A549 (cell line): ENCODE measurements around the gene GRIK4. TPM values are rescaled to one million over a fixed set of nuclear protein-coding genes. Genes with fewer than 3 reads are reported as not detected.

Source experiments
- ATAC-seq, 2 experiments: fragments of 200-7000 bp in 1 of 2; fragments of >200 bp in 1 of 2; cut with Nextera tagmentation in 1 of 2; cut with Tn5 transposase in 1 of 2; 3 replicates each; pipeline versions ENCODE4 v1.8.0 to v1.9.1; 2018 to 2020; ENCODE audit warnings: mild to moderate bottlenecking in 1 of 2, moderate library complexity in 1 of 2
- CTCF ChIA-PET: fragments of 300-600 bp; sonication (Branson Sonifier 250); formaldehyde crosslinking; extraction: SDS; loops from one replicate; lab custom pipeline; 2021; ENCODE audit warnings: antibody characterized with exemption, inconsistent platforms; lab: Yijun Ruan, JAX
- POLR2A ChIA-PET: fragments of 350-600 bp; formaldehyde crosslinking; extraction: SDS; loops from one replicate; lab custom pipeline; 2021; ENCODE audit warnings: antibody characterized with exemption, inconsistent platforms; lab: Yijun Ruan, JAX
- DNase-seq, 2 experiments: peaks; one replicate each; pipeline versions ENCODE4 v3.0.0 to v3.0.0-alpha.2; 2011 to 2016; ENCODE audit warnings: low read depth in 1 of 2, low spot score in 1 of 2
- FAIRE-seq: peaks from 2 replicates; lab custom pipeline; 2011; peaks lifted over from hg19 to GRCh38; lab: Jason Lieb, UNC
- H3K27ac ChIP-seq, 2 experiments: fragments of >200 bp; sonication (Bioruptor Twin); formaldehyde crosslinking; 3 replicates each; pipeline ENCODE4 v1.5.1; 2016 to 2017
- H3K4me1 ChIP-seq: fragments of >200 bp; sonication (Bioruptor Twin); formaldehyde crosslinking; 3 replicates; pipeline ENCODE4 v1.6.1; 2016
- H3K4me2 ChIP-seq: fragments of >200 bp; sonication (Bioruptor Twin); formaldehyde crosslinking; 3 replicates; pipeline ENCODE4 v1.6.1; 2016
- H3K4me3 ChIP-seq: fragments of >200 bp; sonication (Bioruptor Twin); formaldehyde crosslinking; 3 replicates; pipeline ENCODE4 v1.5.1; 2016
- H3K9me3 ChIP-seq: fragments of >200 bp; sonication (Bioruptor Twin); formaldehyde crosslinking; 3 replicates; pipeline ENCODE4 v1.6.1; 2016
- ATOH8 ChIP-seq: fragments of 250-450 bp; sonication (Bioruptor Pico); IDR thresholded peaks from 2 replicates; pipeline ENCODE4 v1.5.0; 2020; ENCODE audit warnings: low read depth, mild to moderate bottlenecking, moderate library complexity
- BHLHE40 ChIP-seq: IDR thresholded peaks from 2 replicates; pipeline ENCODE4 v1.6.1; 2012; ENCODE audit warnings: low read depth, low read length, inconsistent platforms
- EHF ChIP-seq: fragments of 250-450 bp; sonication (Bioruptor Pico); IDR thresholded peaks from 2 replicates; pipeline ENCODE4 v1.5.0; 2020; ENCODE audit warnings: mild to moderate bottlenecking
- EP300 ChIP-seq, 2 experiments: fragments of >200 bp; sonication (Bioruptor Twin); formaldehyde crosslinking; IDR thresholded peaks; 2 replicates in 1 of 2; 3 replicates in 1 of 2; pipeline ENCODE4 v1.6.1; 2016 to 2017
- ESRRA ChIP-seq: fragments of 150-350 bp; IDR thresholded peaks from 2 replicates; pipeline ENCODE4 v1.6.1; 2014; ENCODE audit warnings: mild to moderate bottlenecking, low read length, borderline replicate concordance
- FOSB ChIP-seq: fragments of 250-450 bp; sonication (Bioruptor Pico); IDR thresholded peaks from 2 replicates; pipeline ENCODE4 v1.5.0; 2020; ENCODE audit warnings: mild to moderate bottlenecking, moderate library complexity
- HDAC2 ChIP-seq: fragments of 200-600 bp; sonication (generic); IDR thresholded peaks from 2 replicates; pipeline ENCODE4 v1.6.1; 2016
- HEYL ChIP-seq: fragments of 250-450 bp; sonication (Bioruptor Pico); IDR thresholded peaks from 2 replicates; pipeline ENCODE4 v1.8.0; 2021; ENCODE audit warnings: mild to moderate bottlenecking, moderate library complexity
- HMGXB4 ChIP-seq: fragments of 250-450 bp; sonication (Bioruptor Pico); IDR thresholded peaks from 2 replicates; pipeline ENCODE4 v1.5.0; 2021; ENCODE audit warnings: mild to moderate bottlenecking, moderate library complexity, borderline replicate concordance
- HOXA7 ChIP-seq: fragments of 250-450 bp; sonication (Bioruptor Pico); IDR thresholded peaks from 2 replicates; pipeline ENCODE4 v1.5.0; 2020; ENCODE audit warnings: mild to moderate bottlenecking, moderate library complexity
- HOXB5 ChIP-seq: fragments of 250-450 bp; sonication (Bioruptor Pico); IDR thresholded peaks from 2 replicates; pipeline ENCODE4 v1.5.0; 2020; ENCODE audit warnings: mild to moderate bottlenecking, moderate library complexity
- KDM1A ChIP-seq: fragments of 200-600 bp; sonication (generic); IDR thresholded peaks from 2 replicates; pipeline ENCODE4 v1.6.1; 2016; ENCODE audit warnings: low read depth, mild to moderate bottlenecking
- MAFK ChIP-seq: fragments of 450-650 bp; IDR thresholded peaks from 2 replicates; pipeline ENCODE4 v1.6.1; 2014; ENCODE audit not compliant: partially characterized antibody
- MAX ChIP-seq: IDR thresholded peaks from 2 replicates; pipeline ENCODE4 v1.6.1; 2012
- MAZ ChIP-seq: fragments of 150-350 bp; IDR thresholded peaks from 2 replicates; pipeline ENCODE4 v1.6.1; 2014; ENCODE audit warnings: antibody characterized with exemption, low read depth, low read length, borderline replicate concordance
- MYC ChIP-seq: IDR thresholded peaks from 2 replicates; pipeline ENCODE4 v1.6.1; 2012; ENCODE audit warnings: mild to moderate bottlenecking, inconsistent platforms, low read length, improper control_type of control experiment, borderline replicate concordance
- NPAS2 ChIP-seq: fragments of 250-450 bp; sonication (Bioruptor Pico); IDR thresholded peaks from 2 replicates; pipeline ENCODE4 v1.8.0; 2022; ENCODE audit warnings: mild to moderate bottlenecking, moderate library complexity, borderline replicate concordance
- POLR2A ChIP-seq: IDR thresholded peaks from 2 replicates; pipeline ENCODE4 v1.6.1; 2012; ENCODE audit warnings: mild to moderate bottlenecking, low read length
- RAD21 ChIP-seq, 2 experiments: fragments of >200 bp in 1 of 2; sonication (Bioruptor Twin) in 1 of 2; formaldehyde crosslinking in 1 of 2; IDR thresholded peaks in 1 of 2; conservative IDR thresholded peaks in 1 of 2; 2 replicates in 1 of 2; 3 replicates in 1 of 2; pipeline ENCODE4 v1.6.1; 2012 to 2018; ENCODE audit warnings: inconsistent platforms in 1 of 2
- RARB ChIP-seq: fragments of 250-450 bp; sonication (Bioruptor Pico); IDR thresholded peaks from 2 replicates; pipeline ENCODE4 v1.8.0; 2021; ENCODE audit warnings: mild to moderate bottlenecking, moderate library complexity
- REST ChIP-seq: fragments of 200-600 bp; sonication (generic); IDR thresholded peaks from 2 replicates; pipeline ENCODE4 v1.6.1; 2016; ENCODE audit warnings: antibody characterized with exemption, mild to moderate bottlenecking, moderate library complexity
- RFX5 ChIP-seq: fragments of 450-650 bp; IDR thresholded peaks from 2 replicates; pipeline ENCODE4 v1.7.1; 2014; ENCODE audit warnings: antibody characterized with exemption, mild to moderate bottlenecking, moderate library complexity
- SMC3 ChIP-seq: fragments of >200 bp; sonication (Bioruptor Twin); formaldehyde crosslinking; IDR thresholded peaks from 3 replicates; pipeline ENCODE4 v1.6.1; 2018; ENCODE audit warnings: inconsistent platforms
- TFCP2L1 ChIP-seq: fragments of 250-450 bp; sonication (Bioruptor Pico); IDR thresholded peaks from 2 replicates; pipeline ENCODE4 v1.5.0; 2021; ENCODE audit warnings: mild to moderate bottlenecking
- TP53 ChIP-seq: fragments of 250-450 bp; sonication (Bioruptor Pico); IDR thresholded peaks from 2 replicates; pipeline ENCODE4 v1.5.0; 2021; ENCODE audit warnings: mild to moderate bottlenecking, moderate library complexity
- ZFP36 ChIP-seq: fragments of 450-650 bp; IDR thresholded peaks from 2 replicates; pipeline ENCODE4 v1.6.1; 2014; ENCODE audit warnings: borderline replicate concordance; ENCODE audit not compliant: partially characterized antibody
- whole genome bisulfite sequencing: methylation state at CpG from one replicate; pipeline ENCODE4 v1.1.6; 2017; ENCODE audit errors: missing lambda C conversion rate; 5-methylcytosine and 5-hydroxymethylcytosine counted together
- polyA plus RNA-seq, 4 experiments: library from polyadenylated mRNA; depleted of rRNA in 3 of 4; stranded (reverse); fragments of >200 nt; fragmentation: RNase III in 1 of 4; extraction: RNeasy Plus Mini Kit Qiagen cat#74134 plus additional on column Dnase treatment in 1 of 4; gene quantifications; 2 replicates in 3 of 4; 3 replicates in 1 of 4; pipeline ENCODE4 v1.2.3, GENCODE V29; 2011 to 2017

Gene GRIK4
- polyA plus RNA-seq, 2 of the 4 experiments (the other 2 are of a cell fraction): 0.01 TPM; not detected in 1

- no peaks in the 10 kb centered on the region for H3K9me3 ChIP-seq
- CTCF ChIA-PET: no interaction called here
- WGBS: 25% methylated on average over 4 of the region's 4 CpGs
- TF ChIP-seq HOXB5 (CRISPR knock-in tag) (no peak), TFCP2L1 (no peak), ESRRA (no peak), FOSB (CRISPR knock-in tag) (no peak), MAZ (no peak), HOXA7 (no peak), TP53 (CRISPR knock-in tag) (no peak), ZFP36 (no peak)
- POLR2A ChIA-PET: no interaction called here
- no peak for DNase-seq
- no peaks in the 10 kb centered on the region for H3K4me1 ChIP-seq
- no peak overlapping the region for H3K4me2 ChIP-seq
- FAIRE-seq: no peak
- no peak for ATAC-seq
- no peak overlapping the region for H3K4me3 ChIP-seq
- no peak overlapping the region for H3K27ac ChIP-seq
These were observed 114.0 kb downstream of the GRIK4 start for GRCh38 chr11:120625565-120625964.

- WGBS: 36% methylated on average over 2 of the region's 7 CpGs
- FAIRE-seq (no peak), ATAC-seq (no peak), DNase-seq (no peak)
- ChIA-PET POLR2A (no interaction called here), CTCF (no interaction called here)
- Histone ChIP-seq H3K27ac (no peak overlapping the region), H3K9me3 (no peaks in the 10 kb centered on the region), H3K4me3 (no peak overlapping the region), H3K4me2 (no peak overlapping the region), H3K4me1 (no peaks in the 10 kb centered on the region)
- TF ChIP-seq SMC3: no peak
- no peak for TF ChIP-seq POLR2A
- TF ChIP-seq ATOH8 (CRISPR knock-in tag): no peak
- TF ChIP-seq MAX: no peak
- no peak for TF ChIP-seq HOXB5 (CRISPR knock-in tag)
- no peak for TF ChIP-seq RAD21 (conservative IDR thresholded peaks at IDR 0.05 in 1 of 2, IDR thresholded peaks at IDR 0.05 in 1 of 2)
- no peak for TF ChIP-seq RFX5
- no peak for TF ChIP-seq MYC
- TF ChIP-seq HDAC2: no peak
These were observed 115.2 kb downstream of the GRIK4 start for GRCh38 chr11:120626791-120627190.

- ATAC-seq (no peak), DNase-seq (no peak), FAIRE-seq (no peak)
- Histone ChIP-seq H3K4me1 (no peaks in the 10 kb centered on the region), H3K4me3 (no peak overlapping the region), H3K27ac (no peak overlapping the region), H3K9me3 (no peaks in the 10 kb centered on the region), H3K4me2 (no peak overlapping the region)
- POLR2A ChIA-PET: no interaction called here
- WGBS: 44% methylated on average over 6 of the region's 7 CpGs
- CTCF ChIA-PET: interaction anchor here (1.2 kb wide), 1 partner anchor 12 kb away, joined by 4 read pairs; no protein-coding TSS in a partner anchor
- TF ChIP-seq MAFK: no peak
- no peak for TF ChIP-seq HMGXB4 (CRISPR knock-in tag)
- no peak for TF ChIP-seq EHF (CRISPR knock-in tag)
- TF ChIP-seq EP300 (IDR thresholded peaks at IDR 0.05): no peak
- TF ChIP-seq POLR2A: no peak
- no peak for TF ChIP-seq HEYL (CRISPR knock-in tag)
- TF ChIP-seq FOSB (CRISPR knock-in tag): no peak
- no peak for TF ChIP-seq ESRRA
- TF ChIP-seq HDAC2: no peak
- TF ChIP-seq REST: no peak
- TF ChIP-seq RARB: no peak
- TF ChIP-seq BHLHE40: no peak
- no peak for TF ChIP-seq MAX
- TF ChIP-seq ATOH8 (CRISPR knock-in tag): no peak
- no peak for TF ChIP-seq KDM1A
- TF ChIP-seq NPAS2 (CRISPR knock-in tag): no peak
These were observed 116.0 kb downstream of the GRIK4 start for GRCh38 chr11:120627327-120628163.
